ENCODE results near the gene SEC16B.

SEC16B gene, protein sequence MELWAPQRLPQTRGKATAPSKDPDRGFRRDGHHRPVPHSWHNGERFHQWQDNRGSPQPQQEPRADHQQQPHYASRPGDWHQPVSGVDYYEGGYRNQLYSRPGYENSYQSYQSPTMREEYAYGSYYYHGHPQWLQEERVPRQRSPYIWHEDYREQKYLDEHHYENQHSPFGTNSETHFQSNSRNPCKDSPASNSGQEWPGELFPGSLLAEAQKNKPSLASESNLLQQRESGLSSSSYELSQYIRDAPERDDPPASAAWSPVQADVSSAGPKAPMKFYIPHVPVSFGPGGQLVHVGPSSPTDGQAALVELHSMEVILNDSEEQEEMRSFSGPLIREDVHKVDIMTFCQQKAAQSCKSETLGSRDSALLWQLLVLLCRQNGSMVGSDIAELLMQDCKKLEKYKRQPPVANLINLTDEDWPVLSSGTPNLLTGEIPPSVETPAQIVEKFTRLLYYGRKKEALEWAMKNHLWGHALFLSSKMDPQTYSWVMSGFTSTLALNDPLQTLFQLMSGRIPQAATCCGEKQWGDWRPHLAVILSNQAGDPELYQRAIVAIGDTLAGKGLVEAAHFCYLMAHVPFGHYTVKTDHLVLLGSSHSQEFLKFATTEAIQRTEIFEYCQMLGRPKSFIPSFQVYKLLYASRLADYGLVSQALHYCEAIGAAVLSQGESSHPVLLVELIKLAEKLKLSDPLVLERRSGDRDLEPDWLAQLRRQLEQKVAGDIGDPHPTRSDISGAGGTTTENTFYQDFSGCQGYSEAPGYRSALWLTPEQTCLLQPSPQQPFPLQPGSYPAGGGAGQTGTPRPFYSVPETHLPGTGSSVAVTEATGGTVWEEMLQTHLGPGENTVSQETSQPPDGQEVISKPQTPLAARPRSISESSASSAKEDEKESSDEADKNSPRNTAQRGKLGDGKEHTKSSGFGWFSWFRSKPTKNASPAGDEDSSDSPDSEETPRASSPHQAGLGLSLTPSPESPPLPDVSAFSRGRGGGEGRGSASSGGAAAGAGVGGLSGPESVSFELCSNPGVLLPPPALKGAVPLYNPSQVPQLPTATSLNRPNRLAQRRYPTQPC

DNA sequence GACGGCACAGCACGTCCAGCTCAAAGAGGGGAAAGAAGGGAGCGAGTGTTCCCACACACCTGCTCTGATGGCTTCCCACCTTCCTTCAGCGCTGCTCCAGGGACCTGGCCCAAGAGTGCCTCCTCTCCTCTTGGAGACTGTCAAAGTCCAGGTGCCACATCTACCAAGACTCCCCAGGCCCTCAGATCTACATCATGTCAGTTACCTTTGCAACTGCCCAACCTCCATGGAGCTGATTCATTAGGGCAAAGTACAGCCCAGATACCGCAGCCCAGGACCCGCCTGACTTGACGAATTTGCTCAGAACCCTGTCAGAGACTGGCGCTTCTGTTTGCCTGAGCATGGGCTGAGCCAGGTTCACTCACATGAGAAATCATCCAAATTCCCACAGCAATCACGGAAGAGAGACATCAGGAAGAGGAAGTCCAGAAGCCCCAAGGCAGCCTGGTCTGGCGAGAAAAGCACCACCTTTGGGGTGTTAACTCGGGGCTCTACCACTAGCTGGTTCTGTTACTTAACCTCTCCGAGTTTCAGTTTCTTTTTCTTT is at the start of gene SEC16B:
Gene SEC16B (minus strand): TSS at position 234 of the 547 bp plus-strand sequence. CDS start 2,077 bp downstream, outside the sequence.
- no peak within 1 kb of the TSS for H3K4me3 ChIP-seq (ENCODE audit: low read length)
- TF ChIP-seq, protein P1, sequence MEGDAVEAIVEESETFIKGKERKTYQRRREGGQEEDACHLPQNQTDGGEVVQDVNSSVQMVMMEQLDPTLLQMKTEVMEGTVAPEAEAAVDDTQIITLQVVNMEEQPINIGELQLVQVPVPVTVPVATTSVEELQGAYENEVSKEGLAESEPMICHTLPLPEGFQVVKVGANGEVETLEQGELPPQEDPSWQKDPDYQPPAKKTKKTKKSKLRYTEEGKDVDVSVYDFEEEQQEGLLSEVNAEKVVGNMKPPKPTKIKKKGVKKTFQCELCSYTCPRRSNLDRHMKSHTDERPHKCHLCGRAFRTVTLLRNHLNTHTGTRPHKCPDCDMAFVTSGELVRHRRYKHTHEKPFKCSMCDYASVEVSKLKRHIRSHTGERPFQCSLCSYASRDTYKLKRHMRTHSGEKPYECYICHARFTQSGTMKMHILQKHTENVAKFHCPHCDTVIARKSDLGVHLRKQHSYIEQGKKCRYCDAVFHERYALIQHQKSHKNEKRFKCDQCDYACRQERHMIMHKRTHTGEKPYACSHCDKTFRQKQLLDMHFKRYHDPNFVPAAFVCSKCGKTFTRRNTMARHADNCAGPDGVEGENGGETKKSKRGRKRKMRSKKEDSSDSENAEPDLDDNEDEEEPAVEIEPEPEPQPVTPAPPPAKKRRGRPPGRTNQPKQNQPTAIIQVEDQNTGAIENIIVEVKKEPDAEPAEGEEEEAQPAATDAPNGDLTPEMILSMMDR (conservative IDR thresholded peaks at IDR 0.05; ENCODE audit: low read depth, low read length) = no peak
- no peak for DNase-seq (ENCODE audit: low read depth)

DNA sequence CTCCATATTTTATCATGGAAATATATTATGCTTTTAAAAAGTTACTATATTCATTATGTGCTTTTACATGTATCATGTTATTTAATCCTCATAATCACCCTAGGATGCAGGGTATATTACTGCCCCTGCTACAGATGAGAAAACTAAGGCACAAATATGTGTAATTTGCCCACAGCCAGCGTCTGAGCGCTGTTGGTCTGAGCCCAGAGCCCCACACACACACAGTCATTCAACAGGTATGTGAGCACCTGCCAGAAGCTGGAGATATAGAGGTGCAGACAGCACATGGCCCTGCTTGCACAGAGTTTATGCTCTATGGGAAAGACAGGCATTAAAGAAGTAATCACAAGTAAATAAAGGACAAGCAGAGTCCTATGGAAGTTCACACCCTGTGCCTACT is 49.8 kb upstream of the SEC16B start:
- TF ChIP-seq, protein P1 (conservative IDR thresholded peaks at IDR 0.05; ENCODE audit: low read depth, low read length) = no peak
- DNase-seq (ENCODE audit: low read depth) = no peak
- no peak overlapping the region for H3K4me3 ChIP-seq (ENCODE audit: low read length)

DNA sequence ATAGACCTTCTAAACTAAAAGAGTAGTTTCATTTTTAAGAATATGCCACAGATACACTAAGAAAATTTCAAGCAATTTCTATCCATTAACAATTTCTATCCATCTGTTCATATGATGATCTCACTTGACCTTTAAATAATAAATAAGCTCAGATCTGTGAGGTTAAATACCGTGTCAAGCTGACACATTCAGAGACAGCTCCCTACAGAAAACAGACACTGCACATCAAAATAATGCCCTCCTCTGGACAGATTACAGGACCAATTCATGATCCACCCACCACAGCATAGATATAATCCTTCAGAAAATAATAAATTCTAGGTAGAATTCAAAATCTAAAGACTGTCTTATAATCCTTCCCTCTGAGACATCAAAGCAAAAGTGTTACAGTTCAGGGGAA is 49.4 kb upstream of the SEC16B start:
- no peak for DNase-seq (ENCODE audit: low read depth)
- TF ChIP-seq, protein P1 (conservative IDR thresholded peaks at IDR 0.05; ENCODE audit: low read depth, low read length) = no peak
- H3K4me3 ChIP-seq (ENCODE audit: low read length) = no peak overlapping the region

DNA sequence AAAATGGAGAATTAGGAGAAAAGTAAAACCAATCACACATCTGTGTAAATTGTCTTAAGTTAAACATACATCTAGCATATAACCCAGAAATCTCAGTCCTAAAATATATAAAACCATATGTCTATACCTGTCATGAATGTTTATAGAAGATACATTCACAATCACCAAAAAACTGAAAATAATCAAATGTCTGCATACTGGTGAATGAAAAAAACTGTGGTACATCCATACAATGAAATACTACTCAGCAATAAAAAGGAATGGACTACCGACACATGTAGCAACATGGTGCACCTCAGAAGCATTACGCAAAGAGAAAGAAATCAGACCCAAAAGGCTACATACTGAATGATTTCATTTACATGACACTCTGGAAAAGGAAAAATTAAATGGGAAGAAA is 47.7 kb upstream of the SEC16B start:
- no peak overlapping the region for H3K4me3 ChIP-seq (ENCODE audit: low read length)
- TF ChIP-seq, protein P1 (conservative IDR thresholded peaks at IDR 0.05; ENCODE audit: low read depth, low read length) = no peak
- no peak for DNase-seq (ENCODE audit: low read depth)

DNA sequence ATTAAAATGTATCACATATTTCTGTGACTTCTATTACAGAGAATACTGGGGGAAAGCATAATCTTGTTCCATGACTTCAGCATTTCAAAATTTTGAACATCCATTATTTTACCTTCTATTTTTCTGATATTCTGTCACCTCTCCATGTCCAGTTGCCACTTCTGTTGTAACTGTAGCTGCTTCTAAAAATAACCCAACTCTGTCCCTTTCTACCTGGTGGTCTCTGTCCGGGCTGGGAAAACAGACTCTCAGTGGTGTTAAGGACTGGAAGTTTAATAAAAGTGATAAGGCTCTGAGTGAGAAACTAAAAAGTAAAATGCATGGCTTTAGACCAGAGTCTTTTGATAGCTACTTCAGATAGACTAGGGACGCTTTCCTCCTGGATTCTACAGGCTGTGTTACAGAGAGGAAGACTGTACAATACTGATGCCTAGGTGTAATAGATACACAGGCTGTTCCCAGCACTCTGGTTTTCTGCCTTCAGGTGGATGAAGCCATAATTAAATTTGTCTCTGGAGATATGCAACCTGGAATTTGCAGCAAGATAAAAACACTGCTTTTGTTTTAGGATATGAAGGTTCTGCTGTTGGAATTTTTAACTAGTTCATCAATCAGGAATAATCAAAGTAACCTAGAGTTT is 42.1 kb upstream of the SEC16B start:
- TF ChIP-seq, protein P1 (conservative IDR thresholded peaks at IDR 0.05; ENCODE audit: low read depth, low read length) = no peak
- H3K4me3 ChIP-seq (ENCODE audit: low read length) = no peak overlapping the region
- DNase-seq (ENCODE audit: low read depth) = no peak

DNA sequence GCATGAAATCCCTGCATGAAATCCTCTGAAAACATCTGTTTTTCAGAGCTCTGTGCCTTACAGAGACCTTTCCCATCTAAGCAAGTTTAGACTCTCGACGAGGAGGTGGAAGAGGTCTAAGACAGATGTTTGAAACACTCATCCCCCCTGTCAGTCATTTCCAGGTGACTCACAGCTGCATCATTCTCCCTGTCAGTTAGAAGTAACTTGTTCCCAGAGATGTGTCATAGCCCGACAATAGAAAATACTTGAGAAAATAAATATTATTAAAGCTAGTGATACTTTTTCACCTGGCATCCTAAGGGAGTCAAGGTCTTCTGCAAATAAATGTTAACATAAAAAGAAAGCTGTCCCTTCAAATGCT is 41.6 kb upstream of the SEC16B start:
- H3K4me3 ChIP-seq (ENCODE audit: low read length) = no peak overlapping the region
- no peak for DNase-seq (ENCODE audit: low read depth)
- TF ChIP-seq, protein P1 (conservative IDR thresholded peaks at IDR 0.05; ENCODE audit: low read depth, low read length) = no peak
